HG03439 (cell line): ENCODE data around the gene TRIM44.

ENCODE experiments used
- ATAC-seq: cut with Tn5 transposase; IDR thresholded peaks from one replicate; pipeline ENCODE4 v1.9.1; 2021; ENCODE audit warnings: mild to moderate bottlenecking, moderate library complexity; ENCODE audit not compliant: unreplicated experiment

TRIM44 gene, protein sequence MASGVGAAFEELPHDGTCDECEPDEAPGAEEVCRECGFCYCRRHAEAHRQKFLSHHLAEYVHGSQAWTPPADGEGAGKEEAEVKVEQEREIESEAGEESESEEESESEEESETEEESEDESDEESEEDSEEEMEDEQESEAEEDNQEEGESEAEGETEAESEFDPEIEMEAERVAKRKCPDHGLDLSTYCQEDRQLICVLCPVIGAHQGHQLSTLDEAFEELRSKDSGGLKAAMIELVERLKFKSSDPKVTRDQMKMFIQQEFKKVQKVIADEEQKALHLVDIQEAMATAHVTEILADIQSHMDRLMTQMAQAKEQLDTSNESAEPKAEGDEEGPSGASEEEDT

DNA sequence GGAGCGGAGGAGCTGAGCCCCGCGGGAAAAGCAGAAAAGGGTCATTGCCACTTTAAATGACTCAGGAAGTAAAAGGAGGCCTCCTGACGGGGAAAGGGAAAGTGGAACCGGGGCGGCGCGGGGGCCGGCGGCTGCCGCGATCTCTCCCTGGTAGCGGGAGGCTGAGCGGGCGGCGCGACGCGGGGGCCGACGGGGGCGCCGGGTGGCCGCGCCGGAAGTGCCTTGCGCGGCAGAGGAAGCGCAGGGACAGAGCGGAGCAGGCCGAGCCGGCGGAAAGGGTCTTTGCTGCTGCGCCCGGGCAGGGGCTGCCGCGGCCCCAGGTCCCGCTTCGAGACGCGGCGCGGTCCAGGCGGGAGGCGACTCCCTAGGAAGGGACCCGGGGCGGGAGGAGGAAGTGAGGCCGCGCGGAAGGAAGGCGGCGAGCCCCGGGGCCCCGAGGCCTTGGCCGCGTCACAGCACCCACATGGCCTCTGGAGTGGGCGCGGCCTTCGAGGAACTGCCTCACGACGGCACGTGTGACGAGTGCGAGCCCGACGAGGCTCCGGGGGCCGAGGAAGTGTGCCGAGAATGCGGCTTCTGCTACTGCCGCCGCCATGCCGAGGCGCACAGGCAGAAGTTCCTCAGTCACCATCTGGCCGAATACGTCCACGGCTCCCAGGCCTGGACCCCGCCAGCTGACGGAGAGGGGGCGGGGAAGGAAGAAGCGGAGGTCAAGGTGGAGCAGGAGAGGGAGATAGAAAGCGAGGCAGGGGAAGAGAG, at the start of gene TRIM44:
Gene TRIM44 (plus strand): TSS at position 127 of the 759 bp plus-strand sequence. CDS start 337 bp downstream, at position 464.
- peak; percentile 93 for ATAC-seq

DNA sequence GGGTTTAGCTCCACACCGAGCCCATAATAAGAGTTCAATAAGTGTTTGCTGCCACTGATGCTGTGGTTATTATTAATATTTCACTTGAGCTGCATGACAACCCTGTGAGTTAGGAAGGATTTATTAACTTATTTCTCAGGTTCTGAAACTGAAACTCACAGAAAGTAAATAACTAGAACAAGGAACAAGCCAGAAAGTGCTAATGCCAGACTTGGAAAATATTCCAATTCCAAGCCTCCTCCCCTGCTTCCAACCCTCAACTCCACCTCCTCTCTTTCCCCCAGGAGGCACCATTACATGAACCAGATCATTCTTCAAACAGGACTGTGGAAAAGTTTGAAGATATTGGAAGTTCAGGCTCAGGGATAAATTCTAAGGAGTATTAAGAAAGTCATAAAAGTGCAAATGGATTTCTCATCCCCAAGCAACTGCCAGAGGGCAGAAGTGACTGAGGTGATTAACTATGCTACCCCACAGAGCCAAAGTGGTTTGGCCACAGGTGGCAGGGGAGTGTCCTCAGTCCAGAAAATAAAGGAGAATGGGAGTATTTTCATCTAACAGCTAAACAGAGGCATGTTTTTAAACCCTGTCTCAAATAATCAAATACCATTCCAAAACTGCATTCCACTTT, 47.5 kb upstream of the TRIM44 start:
- ATAC-seq: no peak

DNA sequence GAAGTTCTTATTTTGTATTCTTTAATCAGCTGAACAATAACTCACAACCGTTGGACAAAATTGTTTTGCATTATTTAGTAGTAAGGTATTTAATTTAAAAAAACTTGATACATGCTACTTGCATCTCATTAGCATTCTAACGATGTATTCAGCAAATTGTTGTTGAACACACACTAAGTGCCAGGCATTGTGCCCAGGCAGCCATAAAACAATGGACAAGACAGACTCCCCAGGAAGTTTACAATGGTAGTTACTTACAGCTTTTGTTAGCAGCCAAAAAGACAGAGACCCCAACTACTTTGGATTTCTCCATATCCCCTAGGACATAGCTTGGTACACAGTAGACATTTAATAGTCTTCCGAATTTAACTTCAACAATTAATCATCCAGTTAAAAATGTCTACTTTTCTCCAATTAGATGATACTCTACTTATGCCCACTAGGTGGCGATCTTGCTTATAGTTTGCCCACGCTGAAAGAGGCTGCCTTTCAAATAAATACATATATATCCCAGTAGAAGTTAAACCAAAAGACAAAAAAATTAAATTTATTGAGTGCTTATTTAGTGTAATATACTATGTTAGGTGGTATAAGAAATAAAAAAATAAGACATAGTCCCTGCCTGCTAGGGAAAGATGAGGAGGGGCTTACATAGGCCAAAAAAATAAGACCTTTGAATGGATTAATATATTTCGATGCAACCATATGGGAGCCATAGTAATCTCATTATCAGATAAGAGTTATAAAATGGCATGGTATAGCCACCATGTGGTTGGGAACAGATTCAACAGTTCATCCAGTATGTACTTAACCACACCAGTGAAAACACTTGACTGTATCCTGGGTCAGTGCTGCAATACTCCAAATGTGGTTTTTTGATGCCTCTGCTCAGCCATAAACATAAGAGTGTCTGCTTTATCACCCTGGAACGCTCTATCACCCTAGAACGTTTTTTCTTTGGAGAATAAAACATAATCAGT, 46.4 kb upstream of the TRIM44 start:
- ATAC-seq: peak; percentile 38

DNA sequence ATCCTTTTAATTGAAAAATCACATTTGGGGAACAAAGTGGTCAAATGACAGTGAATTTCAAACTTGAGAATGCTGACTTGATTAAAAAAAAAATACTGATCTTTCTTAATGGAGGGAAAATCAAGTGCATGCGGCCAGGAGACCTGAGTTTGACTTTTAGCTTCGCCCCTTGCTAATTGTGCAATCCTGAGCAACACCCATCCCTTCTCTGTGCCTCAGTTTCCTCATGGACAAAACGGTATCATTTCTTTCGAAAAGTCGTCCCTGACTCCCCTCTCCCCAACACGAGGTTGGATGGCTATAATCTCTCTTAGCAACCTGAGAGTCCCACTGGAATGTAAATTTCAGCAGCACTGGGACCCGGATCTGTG, 45.3 kb upstream of the TRIM44 start:
- ATAC-seq: no peak

DNA sequence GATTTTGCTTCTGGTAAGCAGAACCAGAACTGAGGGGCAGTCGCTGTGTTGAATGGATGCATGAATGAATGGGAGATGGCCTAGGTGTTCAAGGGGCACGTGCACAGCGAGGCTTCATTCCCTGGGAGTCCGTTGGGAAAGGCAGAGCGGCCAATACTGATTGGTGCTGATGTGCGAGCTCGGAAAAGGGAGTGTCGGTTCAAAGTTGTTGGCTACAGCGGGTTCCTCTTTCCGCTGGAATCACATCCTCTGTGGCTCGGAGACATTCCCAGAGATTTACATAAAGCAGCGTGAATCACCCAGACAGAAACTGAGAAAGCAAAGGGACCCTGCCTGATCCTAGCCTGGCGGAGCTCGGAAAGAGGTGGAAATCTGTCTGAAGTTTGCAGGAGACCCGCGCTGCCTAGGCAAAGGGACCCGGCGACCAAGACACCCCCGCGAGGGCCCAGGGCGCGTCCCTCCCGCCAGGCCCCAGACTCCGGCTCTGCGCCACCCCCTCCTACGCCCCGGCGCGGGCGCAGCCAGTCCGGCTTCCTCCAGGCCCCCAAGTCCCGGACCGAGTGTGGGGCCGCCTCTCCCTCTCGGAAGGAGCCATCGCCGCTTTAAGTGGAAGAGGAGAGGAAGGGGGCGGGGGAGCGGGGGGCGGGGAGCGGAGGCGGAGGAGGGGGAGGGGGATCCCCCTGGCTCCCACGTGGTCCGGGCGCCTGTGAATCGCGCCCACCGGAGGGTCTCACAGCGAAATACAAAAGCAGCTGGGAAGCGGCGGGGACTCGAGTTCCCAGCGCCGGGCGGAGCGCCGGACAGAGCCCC, 44.7 kb upstream of the TRIM44 start, which contains the start of gene FJX1:
Gene FJX1 (plus strand): TSS at position 774 of the 810 bp plus-strand sequence. CDS start 177 bp downstream, outside the sequence.
- peak; percentile 36 for ATAC-seq

DNA sequence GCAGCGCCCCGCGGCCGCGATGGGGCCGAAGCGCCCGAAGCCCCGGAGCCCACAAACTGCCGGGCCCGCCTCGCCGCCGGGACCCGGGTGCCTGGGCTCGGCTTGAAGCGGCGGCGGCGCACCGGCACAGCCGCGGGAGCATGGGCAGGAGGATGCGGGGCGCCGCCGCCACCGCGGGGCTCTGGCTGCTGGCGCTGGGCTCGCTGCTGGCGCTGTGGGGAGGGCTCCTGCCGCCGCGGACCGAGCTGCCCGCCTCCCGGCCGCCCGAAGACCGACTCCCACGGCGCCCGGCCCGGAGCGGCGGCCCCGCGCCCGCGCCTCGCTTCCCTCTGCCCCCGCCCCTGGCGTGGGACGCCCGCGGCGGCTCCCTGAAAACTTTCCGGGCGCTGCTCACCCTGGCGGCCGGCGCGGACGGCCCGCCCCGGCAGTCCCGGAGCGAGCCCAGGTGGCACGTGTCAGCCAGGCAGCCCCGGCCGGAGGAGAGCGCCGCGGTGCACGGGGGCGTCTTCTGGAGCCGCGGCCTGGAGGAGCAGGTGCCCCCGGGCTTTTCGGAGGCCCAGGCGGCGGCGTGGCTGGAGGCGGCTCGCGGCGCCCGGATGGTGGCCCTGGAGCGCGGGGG, 44.0 kb upstream of the TRIM44 start:
- ATAC-seq: peak; percentile 57

DNA sequence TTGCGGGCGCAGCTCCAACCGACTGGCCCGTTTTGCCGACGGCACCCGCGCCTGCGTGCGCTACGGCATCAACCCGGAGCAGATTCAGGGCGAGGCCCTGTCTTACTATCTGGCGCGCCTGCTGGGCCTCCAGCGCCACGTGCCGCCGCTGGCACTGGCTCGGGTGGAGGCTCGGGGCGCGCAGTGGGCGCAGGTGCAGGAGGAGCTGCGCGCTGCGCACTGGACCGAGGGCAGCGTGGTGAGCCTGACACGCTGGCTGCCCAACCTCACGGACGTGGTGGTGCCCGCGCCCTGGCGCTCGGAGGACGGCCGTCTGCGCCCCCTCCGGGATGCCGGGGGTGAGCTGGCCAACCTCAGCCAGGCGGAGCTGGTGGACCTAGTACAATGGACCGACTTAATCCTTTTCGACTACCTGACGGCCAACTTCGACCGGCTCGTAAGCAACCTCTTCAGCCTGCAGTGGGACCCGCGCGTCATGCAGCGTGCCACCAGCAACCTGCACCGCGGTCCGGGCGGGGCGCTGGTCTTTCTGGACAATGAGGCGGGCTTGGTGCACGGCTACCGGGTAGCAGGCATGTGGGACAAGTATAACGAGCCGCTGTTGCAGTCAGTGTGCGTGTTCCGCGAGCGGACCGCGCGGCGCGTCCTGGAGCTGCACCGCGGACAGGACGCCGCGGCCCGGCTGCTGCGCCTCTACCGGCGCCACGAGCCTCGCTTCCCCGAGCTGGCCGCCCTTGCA, 43.3 kb upstream of the TRIM44 start:
- ATAC-seq: peak; percentile 31

DNA sequence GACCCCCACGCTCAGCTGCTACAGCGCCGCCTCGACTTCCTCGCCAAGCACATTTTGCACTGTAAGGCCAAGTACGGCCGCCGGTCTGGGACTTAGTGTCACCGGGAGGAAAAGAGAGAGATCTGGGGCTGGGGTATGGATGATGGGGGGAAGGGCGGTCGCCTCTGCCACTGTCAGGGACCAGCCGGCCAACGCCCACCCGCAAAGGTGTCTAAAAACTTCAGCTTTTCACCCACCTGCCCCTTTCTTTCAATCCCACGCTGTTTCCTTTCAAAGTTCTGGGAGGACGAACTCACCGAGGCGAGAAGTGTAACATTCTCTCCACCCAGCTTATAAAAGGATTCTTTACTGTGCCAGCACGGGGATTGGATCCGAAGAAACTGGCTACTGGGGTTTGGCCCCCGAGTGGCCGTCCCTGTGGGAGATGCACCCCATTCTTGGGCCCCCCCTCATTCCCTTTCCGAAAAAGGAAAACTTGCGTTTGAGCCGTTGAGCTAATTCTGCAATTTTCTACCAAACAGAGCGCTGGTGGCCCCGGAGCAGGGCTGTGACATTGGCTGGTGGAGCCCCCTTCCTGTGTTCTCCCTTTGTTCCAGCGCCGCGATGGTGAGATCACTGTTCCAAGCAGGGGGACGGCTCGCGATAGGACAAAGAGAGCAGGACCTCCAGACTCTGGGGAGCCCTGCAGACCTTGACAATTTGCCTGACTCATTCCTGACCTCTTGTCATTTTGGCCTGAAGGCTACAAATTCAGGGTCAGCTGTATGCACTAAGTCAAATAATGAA, 42.5 kb upstream of the TRIM44 start:
- ATAC-seq: no peak

DNA sequence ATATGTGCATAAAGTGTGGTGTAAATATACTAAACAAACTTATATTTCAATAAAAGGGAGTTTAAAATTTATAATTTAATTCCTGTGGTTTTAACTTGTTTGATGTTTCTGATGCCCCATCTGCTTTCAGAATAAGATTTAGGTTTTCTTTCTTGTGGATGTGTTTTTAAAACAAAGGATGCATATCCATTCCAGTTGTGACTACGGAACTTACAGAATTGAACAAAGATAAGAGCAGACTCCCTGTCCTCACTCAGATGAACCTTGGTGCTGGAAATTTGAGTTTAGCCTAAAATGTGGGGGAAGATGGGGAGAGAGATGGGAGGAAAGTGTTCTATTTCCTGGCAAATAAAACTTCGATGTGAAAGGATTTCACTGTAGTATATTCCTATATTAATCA, 41.8 kb upstream of the TRIM44 start:
- ATAC-seq: no peak

DNA sequence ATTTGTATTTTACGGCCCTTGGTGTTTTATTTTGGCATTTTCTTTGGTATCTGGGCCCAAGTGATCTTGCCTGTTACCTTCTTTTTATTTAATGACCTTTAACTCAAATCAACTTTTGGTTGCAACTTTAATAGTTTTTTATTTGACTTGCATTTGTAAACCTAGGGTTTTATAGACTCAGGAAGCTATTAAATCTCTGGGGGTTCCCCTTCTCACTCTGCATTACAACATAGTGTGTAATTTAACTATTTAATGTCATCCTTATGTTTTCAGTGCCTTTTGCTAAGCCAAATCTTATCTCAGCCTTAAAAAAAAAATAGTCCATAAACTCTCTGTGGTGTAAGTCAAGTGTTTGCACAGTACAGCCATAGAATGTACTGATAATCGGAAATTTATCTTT, 41.0 kb upstream of the TRIM44 start:
- no peak for ATAC-seq

DNA sequence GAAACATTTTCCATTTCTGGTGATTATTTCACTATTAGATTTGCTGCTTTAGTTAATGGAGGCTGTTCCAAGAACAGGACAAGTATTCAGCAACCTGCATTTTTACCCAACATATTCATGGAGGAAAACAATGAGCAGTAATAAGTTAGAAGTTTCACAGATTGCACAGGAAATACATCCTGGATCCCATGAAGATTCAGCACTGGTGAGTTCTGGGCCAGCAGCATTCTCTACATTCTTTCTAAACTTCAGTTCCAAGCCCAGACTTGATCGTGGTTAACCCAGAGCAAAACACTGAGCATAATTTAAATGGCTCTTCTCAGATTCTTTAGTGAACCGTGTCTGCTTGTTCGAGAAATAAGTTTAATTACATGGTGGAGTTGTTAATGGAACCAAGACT, 40.5 kb upstream of the TRIM44 start:
- ATAC-seq: no peak

DNA sequence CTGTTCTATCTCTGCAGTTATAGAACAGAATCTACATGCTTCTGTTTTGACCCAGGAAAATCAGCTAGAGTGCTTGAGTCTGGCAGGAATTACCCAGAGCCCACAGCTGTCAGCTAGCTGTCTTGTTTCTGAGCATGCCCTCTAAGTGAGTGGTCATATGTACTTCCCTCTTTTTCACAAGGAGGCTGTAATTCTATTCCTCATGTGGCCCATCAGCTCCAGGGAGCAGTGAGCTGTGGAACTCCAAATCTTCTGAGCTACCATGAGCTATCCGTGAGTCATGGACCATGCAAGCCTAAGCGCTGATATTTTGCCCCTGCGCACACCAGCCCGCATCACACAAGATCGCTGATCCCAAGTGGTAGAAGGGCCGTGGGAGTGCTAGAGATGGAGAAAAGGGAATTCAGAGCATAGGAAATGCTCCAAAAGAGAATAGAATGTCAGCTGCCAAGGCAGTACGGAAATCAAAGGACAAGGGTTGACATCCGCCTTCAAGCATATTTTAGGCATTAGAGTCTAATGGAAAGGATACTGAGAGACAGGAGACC, 38.9 kb upstream of the TRIM44 start:
- ATAC-seq: no peak

DNA sequence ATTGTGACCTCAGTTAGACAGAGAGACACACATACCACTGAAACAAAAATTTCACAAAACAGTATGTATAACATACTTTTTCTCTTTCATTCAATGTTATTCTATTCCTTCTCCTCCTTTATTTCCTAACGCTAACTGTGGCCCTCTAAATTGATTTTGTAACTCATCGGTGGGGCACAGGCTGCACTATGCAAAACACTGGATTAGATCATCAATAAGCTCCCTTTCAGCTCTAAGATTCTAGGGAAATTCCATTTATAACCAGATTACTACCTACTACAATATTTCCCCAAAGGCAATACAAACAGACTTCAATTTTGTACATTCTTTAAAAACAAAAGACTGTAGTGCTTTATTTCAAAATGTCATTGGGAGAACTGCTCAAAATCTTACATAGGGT, 38.3 kb upstream of the TRIM44 start:
- no peak for ATAC-seq

DNA sequence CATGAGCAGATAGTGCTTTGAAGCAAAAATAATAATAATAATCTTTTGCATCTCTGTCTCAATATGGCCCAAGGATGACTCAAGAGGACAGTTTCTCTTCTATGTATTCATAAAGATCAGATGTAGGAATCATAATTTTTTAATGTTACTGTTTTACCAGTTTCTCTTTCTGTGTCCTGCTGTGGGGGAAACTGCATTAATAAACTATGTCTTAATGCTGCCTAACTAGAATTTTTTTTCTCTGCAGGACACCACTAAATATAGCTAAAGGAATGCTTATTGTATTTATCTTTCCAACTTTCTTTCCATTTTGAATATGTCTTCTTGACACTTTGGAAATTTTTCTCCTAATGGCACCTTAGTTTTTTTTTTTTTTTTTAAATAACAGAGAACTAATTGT, 37.8 kb upstream of the TRIM44 start:
- ATAC-seq: no peak

DNA sequence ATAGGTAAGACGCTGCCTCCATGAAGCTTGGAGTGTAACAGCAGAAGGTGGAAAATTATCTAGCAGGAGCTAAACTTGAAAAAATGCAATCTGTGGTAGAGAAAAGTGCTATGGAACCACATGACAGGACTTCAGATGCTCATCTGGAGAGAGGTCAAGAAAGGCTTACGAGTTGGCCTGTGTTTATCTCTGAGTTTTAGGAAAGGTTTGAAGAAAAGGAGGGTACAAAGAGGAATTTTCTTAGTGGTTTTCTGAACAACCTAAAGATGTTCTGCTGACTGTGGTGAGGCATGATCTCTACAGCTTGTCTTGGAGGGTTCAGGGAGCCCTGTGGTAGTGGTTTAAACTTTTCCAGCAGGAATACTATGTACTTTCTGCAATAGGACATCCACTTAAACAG, 36.1 kb upstream of the TRIM44 start:
- no peak for ATAC-seq

DNA sequence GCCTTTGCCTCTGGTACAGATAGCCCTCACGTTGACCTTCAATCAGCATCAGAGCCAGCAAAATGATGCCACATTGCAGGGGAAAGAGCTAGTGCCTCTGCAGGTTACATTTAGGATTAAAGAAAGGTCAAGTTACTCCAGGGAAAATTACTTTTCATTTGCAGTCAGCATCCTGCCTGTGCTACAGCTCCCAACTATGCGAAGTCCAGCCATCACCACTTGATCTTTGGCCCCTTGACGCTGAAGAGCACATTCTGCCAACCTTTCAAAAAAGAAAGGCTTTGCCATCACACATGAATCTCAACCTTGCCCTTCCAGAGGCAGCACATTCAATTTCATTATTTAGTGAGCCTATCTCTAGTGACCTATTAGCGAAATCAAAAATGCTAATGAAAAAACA, 33.1 kb upstream of the TRIM44 start:
- no peak for ATAC-seq

DNA sequence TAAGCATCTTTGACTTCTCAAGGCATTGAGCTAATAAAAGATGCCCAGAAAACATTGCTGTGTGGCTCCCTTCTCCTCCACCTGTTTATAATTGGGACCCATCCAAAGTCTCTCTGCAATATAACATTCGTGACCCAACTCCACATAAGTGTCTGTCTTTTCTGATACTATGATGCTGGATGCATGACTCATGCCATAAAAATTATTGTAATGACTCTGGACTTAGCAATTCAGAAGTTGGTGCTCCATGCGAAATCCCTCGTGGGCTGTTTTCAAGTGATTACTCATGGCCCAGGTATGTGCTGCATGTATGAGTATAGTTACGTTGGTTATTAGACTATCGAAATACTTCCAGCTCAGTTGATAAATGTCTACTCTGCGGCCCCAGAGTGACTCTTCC, 32.7 kb upstream of the TRIM44 start:
- no peak for ATAC-seq

DNA sequence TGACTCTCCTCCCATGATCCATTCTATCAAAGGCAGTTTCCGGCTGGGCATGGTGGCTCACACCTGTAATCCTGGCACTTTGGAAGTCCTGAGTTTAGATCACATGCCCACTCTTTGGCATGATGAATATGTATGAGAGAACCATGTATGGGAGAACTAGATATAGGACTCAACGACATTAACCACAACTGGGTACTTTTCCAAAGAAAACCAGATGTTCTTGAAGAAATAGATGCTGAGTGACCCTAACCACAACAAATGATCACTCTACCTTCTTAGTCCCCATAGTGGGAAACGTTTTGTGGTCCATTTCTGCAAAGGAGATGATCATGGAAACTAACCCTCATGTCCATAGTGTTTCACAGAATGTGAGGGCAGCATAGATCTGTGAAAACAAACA, 30.7 kb upstream of the TRIM44 start:
- no peak for ATAC-seq
